ENCODE data around the gene OR4K13.

The OR4K13 gene, protein sequence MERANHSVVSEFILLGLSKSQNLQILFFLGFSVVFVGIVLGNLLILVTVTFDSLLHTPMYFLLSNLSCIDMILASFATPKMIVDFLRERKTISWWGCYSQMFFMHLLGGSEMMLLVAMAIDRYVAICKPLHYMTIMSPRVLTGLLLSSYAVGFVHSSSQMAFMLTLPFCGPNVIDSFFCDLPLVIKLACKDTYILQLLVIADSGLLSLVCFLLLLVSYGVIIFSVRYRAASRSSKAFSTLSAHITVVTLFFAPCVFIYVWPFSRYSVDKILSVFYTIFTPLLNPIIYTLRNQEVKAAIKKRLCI

DNA sequence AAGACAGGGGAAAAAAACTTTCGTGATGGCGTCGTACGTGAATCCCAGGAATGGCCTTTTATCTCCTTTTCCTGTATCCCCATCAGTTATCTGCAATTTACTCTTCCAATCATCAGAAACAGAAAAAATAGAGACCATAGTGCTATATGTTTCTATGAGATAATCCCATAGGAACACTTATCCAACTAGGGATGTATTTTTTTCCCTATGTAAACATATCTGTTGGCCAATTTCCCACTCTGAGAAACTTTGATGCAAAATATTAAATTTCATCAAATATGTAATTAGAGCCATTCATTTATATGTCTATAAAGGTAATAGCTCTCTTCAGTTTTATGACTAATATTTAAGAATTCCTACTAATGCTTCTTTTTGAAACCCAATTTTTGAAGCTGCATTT, at the start of gene OR4K13:
Gene OR4K13 (minus strand): TSS at position 101 of the 400 bp plus-strand sequence. CDS start 1,280 bp downstream, outside the sequence.
- DNase-seq = no peak

GRCh38 chr14:20059745-20060144, 23.9 kb upstream of the OR4K13 start, which contains the start of gene OR4L1:
TSS of gene OR4L1 (plus strand) at chr14:20060045. CDS start at chr14:20060045, 0 bp downstream.
- no peak for DNase-seq

DNA sequence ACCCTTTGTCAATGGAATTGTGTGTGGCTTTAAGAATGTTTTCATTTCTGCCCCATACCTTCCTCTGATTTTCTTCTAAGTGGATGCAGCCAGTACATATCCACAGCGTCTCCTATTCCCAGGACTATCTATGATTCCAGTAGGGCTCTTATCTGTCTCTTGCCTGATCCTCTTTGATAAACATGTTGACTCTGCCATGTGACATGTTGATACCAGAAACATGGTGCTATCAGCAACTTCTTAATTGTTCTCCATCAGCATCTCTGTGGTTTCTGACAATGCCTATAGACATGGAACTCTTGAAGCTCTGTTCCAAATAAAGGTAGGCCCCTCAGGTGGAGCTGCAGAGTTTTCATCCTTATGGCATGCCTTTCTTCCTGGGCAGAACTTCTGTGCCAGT, 12.4 kb upstream of the OR4K13 start:
- no peak for DNase-seq

GRCh38 chr14:20044243-20044642, 8.4 kb upstream of the OR4K13 start:
- DNase-seq = no peak

- DNase-seq = no peak
Measured at GRCh38 chr14:20035449-20035848, 389 bp downstream of the OR4K13 start.

DNA sequence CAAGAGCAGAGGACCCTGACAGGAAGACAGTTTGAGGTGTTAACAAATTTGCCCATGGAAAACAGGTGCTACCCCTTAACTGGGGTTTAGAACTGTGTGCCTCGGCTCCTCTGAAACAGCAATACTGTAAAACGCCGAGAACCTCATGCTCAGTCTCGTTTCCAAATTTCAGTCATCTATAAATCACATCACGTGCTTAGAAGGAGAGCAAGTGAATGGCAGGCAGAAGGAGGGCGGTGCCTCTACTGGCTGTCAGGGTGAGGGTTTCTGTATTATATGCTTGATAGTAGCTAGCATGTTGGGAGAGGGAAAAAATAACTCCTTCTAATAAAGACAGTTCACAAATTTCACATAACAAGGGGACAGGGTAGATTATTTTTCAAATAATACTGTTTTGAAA, 4.8 kb downstream of the OR4K13 start:
- DNase-seq = no peak

- DNase-seq = no peak
Measured at GRCh38 chr14:20019257-20019865, 16.5 kb downstream of the OR4K13 start, which contains the start of gene OR4K14. TSS of gene OR4K14 (minus strand) at chr14:20019307. CDS start at chr14:20015193, 4,114 bp downstream.

DNA sequence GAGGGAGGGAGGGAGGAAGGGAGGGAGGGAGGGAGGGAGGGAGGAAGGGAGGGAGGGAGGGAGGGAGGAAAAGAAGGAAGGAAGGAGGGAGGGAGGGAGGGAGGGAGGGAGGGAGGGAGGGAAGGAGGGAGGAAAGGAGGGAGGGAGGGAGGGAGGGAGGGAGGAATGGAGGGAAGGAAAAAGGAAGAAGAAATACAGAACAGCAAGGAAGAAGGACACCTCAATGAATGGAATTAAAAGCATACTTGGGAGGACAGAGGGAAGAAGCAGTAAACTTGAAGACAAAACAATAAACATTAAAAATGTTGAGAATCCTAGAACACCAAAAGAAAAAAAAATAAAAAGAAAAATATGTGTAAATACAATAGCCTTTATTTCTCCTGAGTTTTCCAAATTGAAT, 27.7 kb downstream of the OR4K13 start:
- DNase-seq = no peak

- no peak for DNase-seq
Measured at GRCh38 chr14:20002319-20002718, 33.5 kb downstream of the OR4K13 start.

GRCh38 chr14:20001863-20002262, 34.0 kb downstream of the OR4K13 start, which contains the start of gene OR4Q2:
TSS of gene OR4Q2 (plus strand) at chr14:20002163.
- DNase-seq = no peak

- DNase-seq = no peak
Measured at GRCh38 chr14:19993438-19993837, 42.4 kb downstream of the OR4K13 start.

All from COR-L47 (cell line).